Gastrocnemius medialis (tissue), 4 donors: ENCODE data around the gene PPM1K.
"Not testable (repeated sequence)": the region's sequence is repeated elsewhere in the genome, so short reads cannot be mapped to it uniquely, and the experiment has no call there.

Source experiments
- CTCF ChIP-seq, 5 experiments: fragments of 450-650 bp in 3 of 5; fragments of 200-600 bp in 2 of 5; sonication (generic) in 2 of 5; IDR thresholded peaks in 4 of 5; conservative IDR thresholded peaks in 1 of 5; 1 replicate in 4 of 5; 2 replicates in 1 of 5; pipeline ENCODE4 v1.5.1; 2016 to 2019; ENCODE audit warnings: antibody characterized with exemption in 5 of 5, mild to moderate bottlenecking in 3 of 5, moderate library complexity in 3 of 5
- POLR2A ChIP-seq, 2 donors: fragments of 450-650 bp; IDR thresholded peaks; one replicate each; pipeline ENCODE4 v1.6.1; 2017; ENCODE audit warnings: antibody characterized with exemption in 2 of 2, mild to moderate bottlenecking in 2 of 2, moderate library complexity in 2 of 2

- not testable (repeated sequence) for TF ChIP-seq CTCF (IDR thresholded peaks at IDR 0.05 in 4 of 5, conservative IDR thresholded peaks at IDR 0.05 in 1 of 5); POLR2A (IDR thresholded peaks at IDR 0.05)
Observed at GRCh38 chr4:88313088-88313624, 28.8 kb upstream of the PPM1K start.
